ENCODE measurements around the gene SPDYE16.
"Not testable (repeated sequence)": the region's sequence is repeated elsewhere in the genome, so short reads cannot be mapped to it uniquely, and the experiment has no call there.

Gene SPDYE16, protein sequence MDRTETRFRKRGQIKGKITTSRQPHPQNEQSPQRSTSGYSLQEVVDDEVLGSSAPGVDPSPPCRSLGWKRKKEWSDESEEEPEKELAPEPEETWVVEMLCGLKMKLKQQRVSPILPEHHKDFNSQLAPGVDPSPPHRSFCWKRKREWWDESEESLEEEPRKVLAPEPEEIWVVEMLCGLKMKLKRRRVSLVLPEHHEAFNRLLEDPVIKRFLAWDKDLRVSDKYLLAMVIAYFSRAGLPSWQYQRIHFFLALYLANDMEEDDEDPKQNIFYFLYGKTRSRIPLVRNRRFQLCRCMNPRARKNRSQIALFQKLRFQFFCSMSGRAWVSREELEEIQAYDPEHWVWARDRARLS

GRCh38 chr7:76543197-76543596, at the start of gene SPDYE16:
TSS of gene SPDYE16 (minus strand) at chr7:76543297. CDS start at chr7:76541459, 1,838 bp downstream.
- H3K27ac Mint-ChIP-seq; ATAC-seq (ENCODE audit: low read depth); H3K9me3 Mint-ChIP-seq; DNase-seq (ENCODE audit: low spot score in 2 of 2); H3K4me1 Mint-ChIP-seq; H3K36me3 Mint-ChIP-seq; H3K27me3 Mint-ChIP-seq; H3K4me3 Mint-ChIP-seq: not testable (repeated sequence)

- H3K27ac Mint-ChIP-seq; H3K9me3 Mint-ChIP-seq; H3K4me3 Mint-ChIP-seq; H3K36me3 Mint-ChIP-seq; DNase-seq (ENCODE audit: low spot score in 2 of 2); H3K27me3 Mint-ChIP-seq; ATAC-seq (ENCODE audit: low read depth): not testable (repeated sequence)
- H3K4me1 Mint-ChIP-seq = peaks cover 14% of the 10 kb centered on the region
Measured at GRCh38 chr7:76592694-76593093, 49.6 kb upstream of the SPDYE16 start.

DNA sequence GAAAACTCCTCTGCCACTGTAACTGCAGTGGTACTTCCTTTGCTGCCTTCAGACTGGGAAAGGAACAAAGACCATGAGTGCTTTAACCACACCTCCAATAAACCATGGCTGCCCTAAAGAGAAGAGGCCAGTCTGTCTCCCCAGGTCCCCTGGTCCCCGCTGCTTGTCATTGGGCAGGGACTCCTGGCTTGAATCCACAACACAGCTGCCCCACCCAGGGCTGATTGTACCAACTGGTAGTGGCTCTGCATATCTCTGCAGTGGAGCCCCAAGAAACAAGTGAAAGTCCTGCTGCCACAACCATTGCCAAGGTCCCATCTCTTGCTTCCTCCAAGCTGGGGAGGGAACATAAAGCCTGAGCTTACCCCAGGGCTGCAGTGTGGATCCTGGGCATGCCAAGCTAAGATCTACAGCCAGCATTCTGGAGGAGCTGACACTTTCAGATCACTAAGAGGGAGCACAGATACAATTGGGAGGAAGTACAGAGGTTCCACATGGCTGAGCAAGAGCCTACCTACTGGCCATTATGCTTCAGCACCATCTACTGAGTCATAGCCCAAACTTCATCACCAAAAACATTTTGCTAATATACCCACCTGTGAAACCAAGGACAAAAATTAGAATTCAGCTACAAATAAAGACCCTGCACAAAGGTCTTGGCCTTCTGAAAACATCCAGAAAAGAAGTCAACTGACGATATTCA, 48.7 kb upstream of the SPDYE16 start:
- H3K4me1 Mint-ChIP-seq = peaks cover 14% of the 10 kb centered on the region
- peak; percentile 97 for ATAC-seq (ENCODE audit: low read depth)

GRCh38 chr7:76591033-76591432, 47.9 kb upstream of the SPDYE16 start:
- not testable (repeated sequence) for ATAC-seq (ENCODE audit: low read depth); H3K9me3 Mint-ChIP-seq

More for the DNA sequence above, 48.7 kb upstream of the SPDYE16 start:
- peak in 1 of 2 donors; percentile 21 for DNase-seq (ENCODE audit: low spot score in 2 of 2)
- H3K9me3 Mint-ChIP-seq, H3K27me3 Mint-ChIP-seq, H3K36me3 Mint-ChIP-seq: not testable (repeated sequence)
- Mint-ChIP-seq H3K27ac (peak overlapping the region; percentile 65), H3K4me3 (peak overlapping the region; percentile 17)

GRCh38 chr7:76588586-76588985, 45.5 kb upstream of the SPDYE16 start:
- Mint-ChIP-seq H3K27ac (peak overlapping the region; percentile 85), H3K4me1 (peaks cover 18% of the 10 kb centered on the region)
- not testable (repeated sequence) for H3K36me3 Mint-ChIP-seq; H3K4me3 Mint-ChIP-seq; DNase-seq (ENCODE audit: low spot score in 2 of 2); H3K27me3 Mint-ChIP-seq; H3K9me3 Mint-ChIP-seq
- peak; percentile 41 for ATAC-seq (ENCODE audit: low read depth)

More at GRCh38 chr7:76591033-76591432, 47.9 kb upstream of the SPDYE16 start:
- not testable (repeated sequence) for H3K27ac Mint-ChIP-seq; H3K27me3 Mint-ChIP-seq; H3K36me3 Mint-ChIP-seq; DNase-seq (ENCODE audit: low spot score in 2 of 2); H3K4me3 Mint-ChIP-seq
- peaks cover 14% of the 10 kb centered on the region for H3K4me1 Mint-ChIP-seq

DNA sequence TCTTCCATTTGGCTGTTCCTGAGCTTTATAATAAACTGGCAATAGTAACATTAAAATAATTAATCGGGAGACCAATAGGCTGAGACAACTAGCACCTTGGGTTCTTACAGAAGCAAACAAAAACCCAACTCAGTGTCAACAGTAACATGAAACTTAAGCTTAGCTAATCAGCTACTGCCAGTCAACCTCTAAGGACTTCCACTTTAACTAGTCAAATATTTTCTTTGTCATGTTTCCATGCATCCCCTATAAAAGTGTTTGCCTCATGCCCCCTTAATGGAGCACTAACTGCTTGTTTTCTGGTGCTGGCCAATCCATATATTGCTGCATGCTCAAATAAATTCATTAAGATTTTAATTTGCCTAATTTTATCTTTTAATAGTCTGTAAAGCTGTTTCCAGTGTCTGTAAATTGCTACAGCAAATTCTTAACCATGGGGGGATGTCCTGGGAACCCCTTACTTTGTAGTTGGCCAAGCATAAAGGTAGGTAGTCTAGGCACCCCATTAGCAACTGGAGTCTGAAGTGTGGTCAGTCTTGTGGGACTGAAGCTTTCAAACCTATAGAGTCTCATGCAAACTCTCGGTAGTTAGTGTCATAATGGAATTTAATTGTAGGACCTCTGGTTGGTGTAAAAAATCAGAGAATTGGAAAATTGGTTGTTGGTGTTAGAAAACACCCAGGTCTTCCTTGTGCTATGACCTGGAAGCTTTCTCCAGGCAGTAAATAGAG, 43.7 kb upstream of the SPDYE16 start:
- H3K27me3 Mint-ChIP-seq; ATAC-seq (ENCODE audit: low read depth); H3K4me3 Mint-ChIP-seq; H3K36me3 Mint-ChIP-seq; H3K9me3 Mint-ChIP-seq; DNase-seq (ENCODE audit: low spot score in 2 of 2): not testable (repeated sequence)
- peaks cover 15% of the 10 kb centered on the region for H3K4me1 Mint-ChIP-seq
- H3K27ac Mint-ChIP-seq = peak overlapping the region; percentile 85

DNA sequence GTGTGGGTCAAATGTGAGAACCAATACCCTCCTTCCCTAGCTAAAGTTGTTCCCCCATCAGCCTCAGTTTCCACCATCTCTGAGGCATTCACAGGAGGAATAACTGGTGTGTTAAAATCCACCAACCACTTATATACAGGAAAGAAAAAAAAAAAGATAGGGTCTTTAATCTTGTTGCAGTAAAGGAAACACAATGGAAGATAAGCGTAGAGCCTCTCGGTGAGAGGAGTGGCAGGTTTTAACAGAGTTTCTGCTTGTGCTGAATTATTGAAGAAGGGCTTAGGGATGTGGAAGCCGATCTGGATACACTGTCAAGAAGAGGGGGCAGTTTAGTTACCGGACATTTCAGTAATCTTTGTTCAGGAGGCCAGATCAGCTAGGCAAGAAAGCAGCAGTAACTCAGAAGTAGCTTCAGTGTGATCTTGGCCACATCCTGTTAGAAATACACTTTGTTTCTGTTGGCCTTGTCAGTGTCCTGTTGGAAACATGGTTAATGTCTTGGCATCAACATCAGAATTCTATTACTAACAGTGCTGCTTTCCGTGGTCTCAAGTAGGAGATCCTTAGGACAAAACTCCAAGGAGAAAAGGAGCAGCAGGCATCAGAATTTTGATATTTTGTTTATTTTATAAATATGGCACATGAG, 40.7 kb upstream of the SPDYE16 start:
- not testable (repeated sequence) for H3K36me3 Mint-ChIP-seq; H3K9me3 Mint-ChIP-seq; H3K27ac Mint-ChIP-seq; H3K4me3 Mint-ChIP-seq; DNase-seq (ENCODE audit: low spot score in 2 of 2); H3K27me3 Mint-ChIP-seq; ATAC-seq (ENCODE audit: low read depth)
- peaks cover 14% of the 10 kb centered on the region for H3K4me1 Mint-ChIP-seq

DNA sequence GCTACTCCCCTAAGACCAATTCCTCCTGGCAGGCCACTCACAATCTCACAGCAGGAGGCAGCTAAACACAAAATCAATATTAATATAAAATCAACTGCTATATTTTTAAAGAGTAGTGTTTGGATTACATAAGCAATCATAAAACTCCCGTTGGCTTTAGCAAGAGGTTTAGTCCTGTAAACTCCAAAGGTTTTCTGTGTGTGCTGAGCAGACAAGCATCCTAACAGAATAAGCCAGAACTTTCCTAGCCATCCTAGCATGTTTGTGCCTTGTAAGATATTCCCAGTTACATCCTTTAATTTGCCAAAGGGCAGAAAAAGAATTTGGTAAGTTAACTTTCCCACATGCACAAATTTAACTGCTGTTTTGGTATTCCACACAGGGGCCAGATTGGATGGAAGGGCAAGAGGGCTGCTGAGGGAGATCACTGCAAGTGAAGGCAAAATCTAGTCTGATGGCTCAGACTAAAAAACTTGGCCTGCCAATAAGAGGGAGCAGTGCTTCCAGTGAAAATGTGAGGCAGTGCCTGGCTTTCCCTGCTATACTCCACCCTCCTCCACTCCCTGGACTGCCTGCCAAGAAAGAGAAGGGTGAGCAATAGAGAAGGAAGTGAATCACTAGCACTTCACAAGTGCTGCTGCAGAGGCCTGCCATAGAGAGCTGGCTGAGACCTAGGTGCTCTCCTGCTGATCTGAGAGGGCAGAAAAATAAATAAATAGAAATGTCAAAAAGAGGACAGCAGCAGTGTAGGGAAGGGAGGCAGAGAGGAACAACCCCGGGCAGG, 39.9 kb upstream of the SPDYE16 start:
- H3K9me3 Mint-ChIP-seq; H3K4me3 Mint-ChIP-seq; H3K36me3 Mint-ChIP-seq; ATAC-seq (ENCODE audit: low read depth); H3K27ac Mint-ChIP-seq; DNase-seq (ENCODE audit: low spot score in 2 of 2); H3K27me3 Mint-ChIP-seq: not testable (repeated sequence)
- H3K4me1 Mint-ChIP-seq = peaks cover 14% of the 10 kb centered on the region

GRCh38 chr7:76575919-76576655, 33.0 kb upstream of the SPDYE16 start:
- not testable (repeated sequence) for H3K4me1 Mint-ChIP-seq; DNase-seq (ENCODE audit: low spot score in 2 of 2); H3K9me3 Mint-ChIP-seq; H3K27ac Mint-ChIP-seq; H3K36me3 Mint-ChIP-seq; H3K4me3 Mint-ChIP-seq; H3K27me3 Mint-ChIP-seq
- peak; percentile 50 for ATAC-seq (ENCODE audit: low read depth)

GRCh38 chr7:76575431-76575830, 32.3 kb upstream of the SPDYE16 start:
- not testable (repeated sequence) for H3K27ac Mint-ChIP-seq; H3K27me3 Mint-ChIP-seq; H3K36me3 Mint-ChIP-seq; ATAC-seq (ENCODE audit: low read depth); H3K4me3 Mint-ChIP-seq; H3K4me1 Mint-ChIP-seq; DNase-seq (ENCODE audit: low spot score in 2 of 2); H3K9me3 Mint-ChIP-seq

GRCh38 chr7:76572296-76572695, 29.2 kb upstream of the SPDYE16 start:
- not testable (repeated sequence) for H3K4me3 Mint-ChIP-seq; ATAC-seq (ENCODE audit: low read depth)
- peak overlapping the region; percentile 14 for H3K27ac Mint-ChIP-seq

DNA sequence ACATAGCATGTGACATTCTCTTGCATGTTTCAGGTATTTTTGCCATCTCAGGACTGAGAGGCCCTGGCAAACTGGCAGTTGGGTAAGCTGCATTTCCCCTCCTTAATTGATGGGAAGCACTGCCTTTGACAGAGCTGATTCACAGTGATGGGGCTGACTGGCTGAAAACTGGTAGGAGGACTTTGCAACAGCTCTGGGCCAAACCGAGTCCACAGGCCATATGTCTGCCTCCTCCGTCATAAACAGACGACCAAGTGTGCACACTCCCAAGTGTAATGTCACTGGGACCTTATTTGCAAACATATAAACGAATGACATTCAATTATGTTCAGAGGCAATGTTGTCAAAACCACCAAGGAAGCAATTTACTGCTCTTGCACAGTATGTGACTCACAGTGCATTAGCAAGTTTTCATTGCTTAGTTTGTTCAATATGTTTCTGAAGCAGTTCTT, 27.3 kb upstream of the SPDYE16 start:
- not testable (repeated sequence) for H3K27me3 Mint-ChIP-seq

More at GRCh38 chr7:76572296-76572695, 29.2 kb upstream of the SPDYE16 start:
- H3K4me1 Mint-ChIP-seq; DNase-seq (ENCODE audit: low spot score in 2 of 2); H3K9me3 Mint-ChIP-seq; H3K27me3 Mint-ChIP-seq: not testable (repeated sequence)
- peaks cover 11% of the 10 kb centered on the region for H3K36me3 Mint-ChIP-seq

More for the DNA sequence above, 27.3 kb upstream of the SPDYE16 start:
- Mint-ChIP-seq H3K4me1 (peaks cover 11% of the 10 kb centered on the region), H3K36me3 (peaks cover 16% of the 10 kb centered on the region)
- DNase-seq (ENCODE audit: low spot score in 2 of 2); H3K9me3 Mint-ChIP-seq; H3K27ac Mint-ChIP-seq; ATAC-seq (ENCODE audit: low read depth); H3K4me3 Mint-ChIP-seq: not testable (repeated sequence)
